Erythroblast (primary cell): ENCODE results near the gene OSBPL10.

Source experiments
- GATA1 ChIP-seq: IDR thresholded peaks from 2 replicates; pipeline ENCODE4 v1.6.1; 2011; ENCODE audit warnings: low read depth, mild to moderate bottlenecking, control low read depth, low read length, moderate library complexity
- POLR2A ChIP-seq: IDR thresholded peaks from 2 replicates; pipeline ENCODE4 v1.6.1; 2011; ENCODE audit warnings: mild to moderate bottlenecking, low read length

- TF ChIP-seq POLR2A (no peak), GATA1 (no peak)
Observed at GRCh38 chr3:32004113-32004765, 23.2 kb upstream of the OSBPL10 start.
